Heart right ventricle (tissue), 16 donors: ENCODE measurements around the gene TXNDC11. TPM values are rescaled to one million over a fixed set of nuclear protein-coding genes. Genes with fewer than 3 reads are reported as not detected.
A peak's percentile ranks its signal among the peaks of the same experiment; 100 is the strongest.

Experiments used
- ATAC-seq, 8 donors: fragments of 200-7000 bp; cut with Tn5 transposase; one replicate each; pipeline ENCODE4 v1.9.1; 2020; ENCODE audit warnings: mild to moderate bottlenecking in 8 of 8, moderate library complexity in 8 of 8, moderate number of reproducible peaks in 1 of 8
- DNase-seq, 2 donors: peaks; one replicate each; pipeline ENCODE4 v3.0.0-alpha.2; 2020
- H3K27ac ChIP-seq, 10 donors: fragments of 200-600 bp; sonication (generic) in 2 of 10; one replicate each; pipeline versions ENCODE4 v1.5.0 to v1.8.0; 2020 to 2022; ENCODE audit warnings: mild to moderate bottlenecking in 3 of 10
- H3K27me3 ChIP-seq, 7 donors: fragments of 200-600 bp; one replicate each; pipeline ENCODE4 v1.8.0; 2021 to 2022; ENCODE audit warnings: mild to moderate bottlenecking in 2 of 7
- H3K36me3 ChIP-seq, 9 donors: fragments of 200-600 bp; sonication (generic) in 1 of 9; one replicate each; pipeline versions ENCODE4 v1.5.0 to v1.8.0; 2020 to 2022; ENCODE audit warnings: mild to moderate bottlenecking in 2 of 9
- H3K4me1 ChIP-seq, 9 donors: fragments of 200-600 bp; sonication (generic) in 1 of 9; one replicate each; pipeline versions ENCODE4 v1.5.0 to v1.8.0; 2020 to 2022; ENCODE audit warnings: mild to moderate bottlenecking in 4 of 9
- H3K4me3 ChIP-seq, 10 donors: fragments of 200-600 bp; sonication (generic) in 2 of 10; one replicate each; pipeline versions ENCODE4 v1.5.0 to v1.8.0; 2020 to 2022; ENCODE audit warnings: mild to moderate bottlenecking in 7 of 10, moderate library complexity in 2 of 10
- H3K9me3 ChIP-seq, 11 donors: fragments of 200-600 bp in 10 of 11; sonication (generic) in 2 of 11; one replicate each; pipeline versions ENCODE4 v1.5.0 to v1.8.0; 2013 to 2022; ENCODE audit warnings: mild to moderate bottlenecking in 2 of 11, control low read depth in 1 of 11, moderate library complexity in 1 of 11
- WGBS, 2 donors: extraction: QIAGEN DNeasy Blood & Tissue Kit; methylation state at CpG; one replicate each; pipeline ENCODE4 v1.1.7; 2013; ENCODE audit warnings: inconsistent platforms in 1 of 2; 5-methylcytosine and 5-hydroxymethylcytosine counted together
- intact Hi-C, 10 donors: fragments of 100-400 bp; cut with DNase I; formaldehyde crosslinking; loops; one replicate each; pipeline versions ENCODE4 v1.11.1 to v1.14.2; 2022
- polyA plus RNA-seq, 2 donors: library from polyadenylated mRNA; stranded (reverse); fragments of 200-250 nt; gene quantifications; one replicate each; pipeline ENCODE4 v1.2.3, GENCODE V29; 2013
- total RNA-seq, 10 donors: library from RNA; stranded (reverse); fragmentation: NEBNext Ultra II Directional in 3 of 10; extraction: Animal tissue kit (Norgen Biotek cat#: 25700) in 3 of 10; gene quantifications; one replicate each; pipeline versions ENCODE4 v1.2.1 to v1.2.4, GENCODE V29; 2021 to 2023
- TF ChIP-seq, protein P1 (sequence below), 9 donors: fragments of 200-600 bp; sonication (generic) in 2 of 9; IDR thresholded peaks; one replicate each; pipeline versions ENCODE4 v1.5.0 to v1.8.0; 2021 to 2022; ENCODE audit warnings: antibody characterized with exemption in 9 of 9, mild to moderate bottlenecking in 5 of 9, moderate library complexity in 1 of 9
- donor health status: Arrhythmogenic right ventricular cardiomyopathy.
- donor health status: ischemic (EF 13 %, LVEDD 7.1; RV severe dilation, severe dysfunction).
- donor health status: healthy with polysubstance abuse.
- donor health status: DM: no; HTN: yes; CAD: no.
- donor health status: DM: no; HTN: no; CAD: no.
- donor health status: ischemic (EF 25% LVEDD 6.9; RV normal size, moderate dysfunction).
- donor health status: ischemic (EF 25% LVEDD 5.7; RV mildly dilated, moderate dysfunction).
- donor health status: healthy.
- donor health status: DM: yes; HTN: yes; CAD: no.
- donor health status: Ischemic cardiomyopathy.
- donor health status: ischemic (EF 35%, LVEDD 5.7; RV mildly dilated, moderate dysfunction).
- donor health status: nonischemic (EF 11% LVEDD 7.7; RV severe dilation, severe dysfunction).
- donor health status: DM: yes; HTN: yes; CAD: no.
- donor health status: PGD.
- donor health status: ischemic (EF 29% LVEDD 5.4; RV normal size, mild dysfunction).
- donor health status: nonischemic (EF 23%, LVEDD 6.1; RV moderate dilation, normal function).

The TXNDC11 gene
- total and polyA plus RNA-seq, 12 donors: 16.8 to 46.7 (median 25.1) TPM

- peak overlapping the region; percentile 73 to 89 (median 86) for H3K27ac ChIP-seq
- no peaks in the 10 kb centered on the region for H3K36me3 ChIP-seq
- H3K4me1 ChIP-seq: peaks cover 39 to 77% (median 66%) of the 10 kb centered on the region in 9 donors
- peak in 1 of 2 donors; percentile 53 for DNase-seq
- peak in 3 of 8 donors; percentile 4 to 9 (median 7) for ATAC-seq
- H3K9me3 ChIP-seq: no peaks in the 10 kb centered on the region
- H3K4me3 ChIP-seq: peak overlapping the region; percentile 67 to 98 (median 92)
- WGBS, 2 donors: 1 to 2% methylated on average over 71 to 97 of the region's 97 CpGs
- intact Hi-C loops: loop anchor here in 2 of 10 donors (2.0 to 10.0 kb wide), 2 partner anchors 28 to 46 kb away; no protein-coding TSS in a partner anchor
- no peaks in the 10 kb centered on the region for H3K27me3 ChIP-seq
- TF ChIP-seq, protein P1, sequence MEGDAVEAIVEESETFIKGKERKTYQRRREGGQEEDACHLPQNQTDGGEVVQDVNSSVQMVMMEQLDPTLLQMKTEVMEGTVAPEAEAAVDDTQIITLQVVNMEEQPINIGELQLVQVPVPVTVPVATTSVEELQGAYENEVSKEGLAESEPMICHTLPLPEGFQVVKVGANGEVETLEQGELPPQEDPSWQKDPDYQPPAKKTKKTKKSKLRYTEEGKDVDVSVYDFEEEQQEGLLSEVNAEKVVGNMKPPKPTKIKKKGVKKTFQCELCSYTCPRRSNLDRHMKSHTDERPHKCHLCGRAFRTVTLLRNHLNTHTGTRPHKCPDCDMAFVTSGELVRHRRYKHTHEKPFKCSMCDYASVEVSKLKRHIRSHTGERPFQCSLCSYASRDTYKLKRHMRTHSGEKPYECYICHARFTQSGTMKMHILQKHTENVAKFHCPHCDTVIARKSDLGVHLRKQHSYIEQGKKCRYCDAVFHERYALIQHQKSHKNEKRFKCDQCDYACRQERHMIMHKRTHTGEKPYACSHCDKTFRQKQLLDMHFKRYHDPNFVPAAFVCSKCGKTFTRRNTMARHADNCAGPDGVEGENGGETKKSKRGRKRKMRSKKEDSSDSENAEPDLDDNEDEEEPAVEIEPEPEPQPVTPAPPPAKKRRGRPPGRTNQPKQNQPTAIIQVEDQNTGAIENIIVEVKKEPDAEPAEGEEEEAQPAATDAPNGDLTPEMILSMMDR (IDR thresholded peaks at IDR 0.05): no peak
Observed at GRCh38 chr16:11668623-11669379, 73.9 kb downstream of the TXNDC11 start.

GRCh38 chr16:11667824-11668622 is 74.6 kb downstream of the TXNDC11 start, which contains the start of gene SNN:
TSS of gene SNN (plus strand) at chr16:11668455. CDS start at chr16:11676060, 7,605 bp downstream.
- peak; percentile 88 to 93 for DNase-seq
- intact Hi-C loops: loop anchor here in 2 of 10 donors (2.0 to 10.0 kb wide), 2 partner anchors 27 to 47 kb away; no protein-coding TSS in a partner anchor
- 7% methylated on average over 68 to 90 of the region's 93 CpGs for WGBS, 2 donors
- peak within 1 kb of the TSS; percentile 73 to 89 (median 86) for H3K27ac ChIP-seq
- TF ChIP-seq, protein P1 (IDR thresholded peaks at IDR 0.05): no peak
- ATAC-seq: peak; percentile 84 to 95 (median 88)
- H3K9me3 ChIP-seq: no peaks in the 10 kb centered on the region
- H3K4me1 ChIP-seq: peaks cover 32 to 69% (median 58%) of the 10 kb centered on the region in 9 donors
- no peaks in the 10 kb centered on the region for H3K27me3 ChIP-seq
- peak within 1 kb of the TSS; percentile 67 to 98 (median 92) for H3K4me3 ChIP-seq
- no peaks in the 10 kb centered on the region for H3K36me3 ChIP-seq

- no peaks in the 10 kb centered on the region for H3K9me3 ChIP-seq
- ATAC-seq: no peak
- H3K4me3 ChIP-seq: peak overlapping the region in 6 of 10 donors; percentile 49 to 63 (median 61)
- H3K27ac ChIP-seq: peak overlapping the region in 4 of 10 donors; percentile 58 to 69 (median 61)
- WGBS, 2 donors: 82 to 91% methylated on average over 11 of the region's 11 CpGs
- no peaks in the 10 kb centered on the region for H3K36me3 ChIP-seq
- no peak for DNase-seq
- TF ChIP-seq, protein P1 (IDR thresholded peaks at IDR 0.05): no peak
- no peaks in the 10 kb centered on the region for H3K27me3 ChIP-seq
- peaks cover 26 to 62% (median 51%) of the 10 kb centered on the region in 9 donors for H3K4me1 ChIP-seq
- intact Hi-C loops: loop anchor here in 1 of 10 donors (10.0 kb wide), 1 partner anchor 47 kb away; no protein-coding TSS in a partner anchor
Observed at GRCh38 chr16:11667221-11667823, 75.3 kb downstream of the TXNDC11 start.
